Spinal cord (tissue), 10 donors: ENCODE results near the gene PRDX2. TPM values are rescaled to one million over a fixed set of nuclear protein-coding genes. Genes with fewer than 3 reads are reported as not detected.
A peak's percentile ranks its signal among the peaks of the same experiment; 100 is the strongest.
"Not testable (repeated sequence)": the region's sequence is repeated elsewhere in the genome, so short reads cannot be mapped to it uniquely, and the experiment has no call there.

Source experiments
- DNase-seq, 6 donors: peaks; one replicate each; pipeline versions ENCODE4 v3.0.0 to v3.0.0-alpha.2; 2013 to 2015; ENCODE audit warnings: low spot score in 6 of 6, low read depth in 4 of 6
- H3K27ac ChIP-seq: one replicate; pipeline ENCODE4 v1.5.1; 2013; ENCODE audit warnings: low read depth, low read length, control low read depth
- H3K27me3 ChIP-seq: one replicate; pipeline ENCODE4 v1.6.1; 2013; ENCODE audit warnings: low read length; ENCODE audit not compliant: control insufficient read depth, insufficient read depth
- H3K36me3 ChIP-seq: one replicate; pipeline ENCODE4 v1.6.1; 2013; ENCODE audit warnings: low read length; ENCODE audit not compliant: control insufficient read depth, insufficient read depth
- H3K4me1 ChIP-seq: one replicate; pipeline ENCODE4 v1.6.1; 2013; ENCODE audit warnings: low read length; ENCODE audit not compliant: control insufficient read depth, insufficient read depth
- H3K4me3 ChIP-seq: one replicate; pipeline ENCODE4 v1.5.1; 2013; ENCODE audit warnings: low read depth, low read length, control low read depth
- H3K9me3 ChIP-seq: one replicate; pipeline ENCODE4 v1.6.1; 2013; ENCODE audit warnings: low read length; ENCODE audit not compliant: control insufficient read depth, insufficient read depth
- WGBS: methylation state at CpG from one replicate; pipeline ENCODE4 v1.1.5; 2013; ENCODE audit warnings: missing lambda C conversion rate; ENCODE audit not compliant: insufficient coverage; 5-methylcytosine and 5-hydroxymethylcytosine counted together
- polyA plus RNA-seq, 2 donors: library from polyadenylated mRNA; unstranded; fragments of 120-200 nt; gene quantifications; one replicate each; pipeline ENCODE4 v1.2.1, GENCODE V29; 2013; ENCODE audit not compliant: insufficient read length in 2 of 2
- total RNA-seq, 2 donors: library from RNA; depleted of rRNA in 1 of 2; stranded (reverse); fragments of 120-200 nt in 1 of 2; fragments of >200 nt in 1 of 2; gene quantifications; one replicate each; pipeline versions ENCODE4 v1.2.3 to v1.2.4, GENCODE V29; 2013 to 2014
- donor health status: healthy.

PRDX2 gene
- total and polyA plus RNA-seq, 4 donors, result 280 to 476 (median 439) TPM

- Histone ChIP-seq H3K9me3 (no peaks in the 10 kb centered on the region), H3K36me3 (peaks cover 28% of the 10 kb centered on the region), H3K4me3 (peak overlapping the region; percentile 97), H3K4me1 (peaks cover 48% of the 10 kb centered on the region), H3K27me3 (no peaks in the 10 kb centered on the region), H3K27ac (peak overlapping the region; percentile 76)
- DNase-seq, result no peak
- WGBS, result 35% methylated on average over 11 of the region's 22 CpGs
Measured at GRCh38 chr19:12802267-12803106, 887 bp upstream of the PRDX2 start.

- Histone ChIP-seq H3K27me3 (no peaks in the 10 kb centered on the region), H3K36me3 (peaks cover 36% of the 10 kb centered on the region), H3K9me3 (no peaks in the 10 kb centered on the region), H3K4me3 (peak overlapping the region; percentile 97), H3K27ac (peak overlapping the region; percentile 76), H3K4me1 (peaks cover 42% of the 10 kb centered on the region)
- WGBS, result 2% methylated on average over 36 of the region's 38 CpGs
- peak in 1 of 6 donors; percentile 49 for DNase-seq
Measured at GRCh38 chr19:12800923-12801465, 606 bp downstream of the PRDX2 start.

- Histone ChIP-seq H3K4me3 (peak overlapping the region; percentile 97), H3K36me3 (peaks cover 36% of the 10 kb centered on the region), H3K9me3 (no peaks in the 10 kb centered on the region), H3K27ac (no peak overlapping the region), H3K27me3 (no peaks in the 10 kb centered on the region), H3K4me1 (peaks cover 42% of the 10 kb centered on the region)
- no peak for DNase-seq
- WGBS, result no CpG with 5 or more reads among the region's 1 CpG
Measured at GRCh38 chr19:12800466-12800770, 1.2 kb downstream of the PRDX2 start.

- DNase-seq, result no peak
- whole genome bisulfite sequencing, result 90% methylated on average over 18 of the region's 18 CpGs
- H3K36me3 ChIP-seq, result peaks cover 36% of the 10 kb centered on the region
- H3K4me1 ChIP-seq, result peaks cover 42% of the 10 kb centered on the region
- no peak overlapping the region for H3K27ac ChIP-seq
- no peaks in the 10 kb centered on the region for H3K27me3 ChIP-seq
- H3K4me3 ChIP-seq, result no peak overlapping the region
- no peaks in the 10 kb centered on the region for H3K9me3 ChIP-seq
Measured at GRCh38 chr19:12799742-12800465, 1.7 kb downstream of the PRDX2 start.

- WGBS, result 97% methylated on average over 7 of the region's 7 CpGs
- H3K36me3 ChIP-seq, result peaks cover 36% of the 10 kb centered on the region
- not testable (repeated sequence) for H3K4me3 ChIP-seq, H3K27ac ChIP-seq, DNase-seq, H3K9me3 ChIP-seq, H3K27me3 ChIP-seq
- peaks cover 52% of the 10 kb centered on the region for H3K4me1 ChIP-seq
Measured at GRCh38 chr19:12797607-12798006, 4.0 kb downstream of the PRDX2 start.

GRCh38 chr19:12797141-12797587, 4.4 kb downstream of the PRDX2 start:
- WGBS, result 89% methylated on average over 3 of the region's 6 CpGs
- no peak overlapping the region for H3K27ac ChIP-seq
- peaks cover 36% of the 10 kb centered on the region for H3K36me3 ChIP-seq
- H3K4me1 ChIP-seq, result peaks cover 51% of the 10 kb centered on the region
- no peak for DNase-seq
- peaks cover 2% of the 10 kb centered on the region for H3K27me3 ChIP-seq
- H3K9me3 ChIP-seq, result no peaks in the 10 kb centered on the region
- H3K4me3 ChIP-seq, result no peak overlapping the region

- Histone ChIP-seq H3K4me1 (peaks cover 53% of the 10 kb centered on the region), H3K27ac (no peak overlapping the region), H3K27me3 (peaks cover 2% of the 10 kb centered on the region), H3K36me3 (peaks cover 36% of the 10 kb centered on the region), H3K9me3 (no peaks in the 10 kb centered on the region), H3K4me3 (no peak overlapping the region)
- peak in 3 of 6 donors; percentile 75 to 95 (median 94) for DNase-seq
- WGBS, result 20% methylated on average over 10 of the region's 18 CpGs
Measured at GRCh38 chr19:12796146-12797071, 5.2 kb downstream of the PRDX2 start.

GRCh38 chr19:12794971-12795381, 6.6 kb downstream of the PRDX2 start:
- WGBS, result 93% methylated on average over 5 of the region's 9 CpGs
- peaks cover 53% of the 10 kb centered on the region for H3K4me1 ChIP-seq
- no peak for DNase-seq
- no peak overlapping the region for H3K4me3 ChIP-seq
- H3K27ac ChIP-seq, result no peak overlapping the region
- peaks cover 5% of the 10 kb centered on the region for H3K27me3 ChIP-seq
- peaks cover 32% of the 10 kb centered on the region for H3K36me3 ChIP-seq
- no peaks in the 10 kb centered on the region for H3K9me3 ChIP-seq
